ENCODE measurements around the gene KRTCAP2. TPM values are rescaled to one million over a fixed set of nuclear protein-coding genes. Genes with fewer than 3 reads are reported as not detected.

The KRTCAP2 gene
- polyA plus RNA-seq, 4 donors = 124 to 166 (median 137) TPM

GRCh38 chr1:155137154-155137949, 35.8 kb downstream of the KRTCAP2 start:
- no peak for DNase-seq (ENCODE audit: low read depth in 4 of 4, low spot score in 2 of 4)

GRCh38 chr1:155136748-155137147, 36.4 kb downstream of the KRTCAP2 start:
- DNase-seq (ENCODE audit: low read depth in 4 of 4, low spot score in 2 of 4) = no peak

- DNase-seq (ENCODE audit: low read depth in 4 of 4, low spot score in 2 of 4) = peak; percentile 77 to 88 (median 87)
Observed at GRCh38 chr1:155135415-155136028, 37.6 kb downstream of the KRTCAP2 start, which contains the start of gene SLC50A1. TSS of gene SLC50A1 (plus strand) at chr1:155135852. CDS start at chr1:155135912, 60 bp downstream.

- peak in 3 of 4 donors; percentile 39 to 55 (median 40) for DNase-seq (ENCODE audit: low read depth in 4 of 4, low spot score in 2 of 4)
Observed at GRCh38 chr1:155134880-155135414, 38.2 kb downstream of the KRTCAP2 start.

- no peak for DNase-seq (ENCODE audit: low read depth in 4 of 4, low spot score in 2 of 4)
Observed at GRCh38 chr1:155134322-155134721, 38.8 kb downstream of the KRTCAP2 start.

GRCh38 chr1:155133799-155134281, 39.3 kb downstream of the KRTCAP2 start:
- no peak for DNase-seq (ENCODE audit: low read depth in 4 of 4, low spot score in 2 of 4)

- no peak for DNase-seq (ENCODE audit: low read depth in 4 of 4, low spot score in 2 of 4)
Observed at GRCh38 chr1:155131856-155132255, 41.2 kb downstream of the KRTCAP2 start.

GRCh38 chr1:155131285-155131684, 41.8 kb downstream of the KRTCAP2 start:
- DNase-seq (ENCODE audit: low read depth in 4 of 4, low spot score in 2 of 4) = no peak

- DNase-seq (ENCODE audit: low read depth in 4 of 4, low spot score in 2 of 4) = no peak
Observed at GRCh38 chr1:155130272-155131006, 42.7 kb downstream of the KRTCAP2 start.

- no peak for DNase-seq (ENCODE audit: low read depth in 4 of 4, low spot score in 2 of 4)
Observed at GRCh38 chr1:155128755-155129473, 44.2 kb downstream of the KRTCAP2 start.

GRCh38 chr1:155127967-155128754, 44.9 kb downstream of the KRTCAP2 start:
- DNase-seq (ENCODE audit: low read depth in 4 of 4, low spot score in 2 of 4) = no peak

- peak in 1 of 4 donors; percentile 40 for DNase-seq (ENCODE audit: low read depth in 4 of 4, low spot score in 2 of 4)
Observed at GRCh38 chr1:155127105-155127966, 45.8 kb downstream of the KRTCAP2 start, which contains the start of gene EFNA1. TSS of gene EFNA1 (plus strand) at chr1:155127876. CDS start at chr1:155127978, 102 bp downstream.

- DNase-seq (ENCODE audit: low read depth in 4 of 4, low spot score in 2 of 4) = peak in 1 of 4 donors; percentile 37
Observed at GRCh38 chr1:155126556-155127104, 46.5 kb downstream of the KRTCAP2 start.

GRCh38 chr1:155125946-155126555, 47.1 kb downstream of the KRTCAP2 start:
- no peak for DNase-seq (ENCODE audit: low read depth in 4 of 4, low spot score in 2 of 4)

GRCh38 chr1:155125511-155125945, 47.6 kb downstream of the KRTCAP2 start:
- no peak for DNase-seq (ENCODE audit: low read depth in 4 of 4, low spot score in 2 of 4)

- no peak for DNase-seq (ENCODE audit: low read depth in 4 of 4, low spot score in 2 of 4)
Observed at GRCh38 chr1:155124503-155125463, 48.3 kb downstream of the KRTCAP2 start.

Measured in left renal cortex interstitium (tissue), 4 donors.